ENCODE measurements around the gene GGTLC1.

DNA sequence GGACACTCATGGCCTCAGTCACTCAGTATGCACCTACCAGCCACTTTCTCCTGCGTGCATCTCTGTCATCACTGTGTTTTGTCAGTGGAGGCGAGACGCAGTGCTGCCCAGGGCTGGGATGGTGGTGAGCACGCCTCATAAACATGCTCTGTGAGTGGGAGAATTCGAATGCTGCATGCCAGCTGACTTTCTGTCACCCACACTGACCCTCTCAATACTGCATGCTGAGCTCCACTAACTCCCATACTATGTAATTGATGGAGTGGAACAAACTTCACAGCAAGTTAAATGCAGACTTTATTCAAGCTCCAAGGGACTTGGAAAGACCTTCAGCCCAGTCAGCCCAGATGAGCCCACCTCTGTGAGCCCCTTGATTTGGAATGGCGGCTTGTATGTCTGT is 22.7 kb upstream of the GGTLC1 start:
- TF ChIP-seq, protein P1, sequence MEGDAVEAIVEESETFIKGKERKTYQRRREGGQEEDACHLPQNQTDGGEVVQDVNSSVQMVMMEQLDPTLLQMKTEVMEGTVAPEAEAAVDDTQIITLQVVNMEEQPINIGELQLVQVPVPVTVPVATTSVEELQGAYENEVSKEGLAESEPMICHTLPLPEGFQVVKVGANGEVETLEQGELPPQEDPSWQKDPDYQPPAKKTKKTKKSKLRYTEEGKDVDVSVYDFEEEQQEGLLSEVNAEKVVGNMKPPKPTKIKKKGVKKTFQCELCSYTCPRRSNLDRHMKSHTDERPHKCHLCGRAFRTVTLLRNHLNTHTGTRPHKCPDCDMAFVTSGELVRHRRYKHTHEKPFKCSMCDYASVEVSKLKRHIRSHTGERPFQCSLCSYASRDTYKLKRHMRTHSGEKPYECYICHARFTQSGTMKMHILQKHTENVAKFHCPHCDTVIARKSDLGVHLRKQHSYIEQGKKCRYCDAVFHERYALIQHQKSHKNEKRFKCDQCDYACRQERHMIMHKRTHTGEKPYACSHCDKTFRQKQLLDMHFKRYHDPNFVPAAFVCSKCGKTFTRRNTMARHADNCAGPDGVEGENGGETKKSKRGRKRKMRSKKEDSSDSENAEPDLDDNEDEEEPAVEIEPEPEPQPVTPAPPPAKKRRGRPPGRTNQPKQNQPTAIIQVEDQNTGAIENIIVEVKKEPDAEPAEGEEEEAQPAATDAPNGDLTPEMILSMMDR (conservative IDR thresholded peaks at IDR 0.05; ENCODE audit: low read depth in 2 of 2) = no peak
- TF ChIP-seq EZH2 (IDR thresholded peaks at IDR 0.05; ENCODE audit: low read depth, unreplicated experiment) (no peak), POLR2AphosphoS5 (IDR thresholded peaks at IDR 0.05; ENCODE audit: low read depth) (no peak), EZH2phosphoT487 (IDR thresholded peaks at IDR 0.05; ENCODE audit: unreplicated experiment) (no peak)
- TF ChIP-seq, protein P2, sequence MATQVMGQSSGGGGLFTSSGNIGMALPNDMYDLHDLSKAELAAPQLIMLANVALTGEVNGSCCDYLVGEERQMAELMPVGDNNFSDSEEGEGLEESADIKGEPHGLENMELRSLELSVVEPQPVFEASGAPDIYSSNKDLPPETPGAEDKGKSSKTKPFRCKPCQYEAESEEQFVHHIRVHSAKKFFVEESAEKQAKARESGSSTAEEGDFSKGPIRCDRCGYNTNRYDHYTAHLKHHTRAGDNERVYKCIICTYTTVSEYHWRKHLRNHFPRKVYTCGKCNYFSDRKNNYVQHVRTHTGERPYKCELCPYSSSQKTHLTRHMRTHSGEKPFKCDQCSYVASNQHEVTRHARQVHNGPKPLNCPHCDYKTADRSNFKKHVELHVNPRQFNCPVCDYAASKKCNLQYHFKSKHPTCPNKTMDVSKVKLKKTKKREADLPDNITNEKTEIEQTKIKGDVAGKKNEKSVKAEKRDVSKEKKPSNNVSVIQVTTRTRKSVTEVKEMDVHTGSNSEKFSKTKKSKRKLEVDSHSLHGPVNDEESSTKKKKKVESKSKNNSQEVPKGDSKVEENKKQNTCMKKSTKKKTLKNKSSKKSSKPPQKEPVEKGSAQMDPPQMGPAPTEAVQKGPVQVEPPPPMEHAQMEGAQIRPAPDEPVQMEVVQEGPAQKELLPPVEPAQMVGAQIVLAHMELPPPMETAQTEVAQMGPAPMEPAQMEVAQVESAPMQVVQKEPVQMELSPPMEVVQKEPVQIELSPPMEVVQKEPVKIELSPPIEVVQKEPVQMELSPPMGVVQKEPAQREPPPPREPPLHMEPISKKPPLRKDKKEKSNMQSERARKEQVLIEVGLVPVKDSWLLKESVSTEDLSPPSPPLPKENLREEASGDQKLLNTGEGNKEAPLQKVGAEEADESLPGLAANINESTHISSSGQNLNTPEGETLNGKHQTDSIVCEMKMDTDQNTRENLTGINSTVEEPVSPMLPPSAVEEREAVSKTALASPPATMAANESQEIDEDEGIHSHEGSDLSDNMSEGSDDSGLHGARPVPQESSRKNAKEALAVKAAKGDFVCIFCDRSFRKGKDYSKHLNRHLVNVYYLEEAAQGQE (IDR thresholded peaks at IDR 0.05; ENCODE audit: unreplicated experiment) = no peak
